GM12873 (cell line): Measurements from ENCODE around the gene MORF4L1.

Source experiments
- CTCF ChIP-seq: IDR thresholded peaks from 2 replicates; pipeline ENCODE4 v1.5.1; 2012; ENCODE audit warnings: low read depth, mild to moderate bottlenecking, moderate library complexity, low read length, control low read depth; ENCODE audit not compliant: insufficient read depth; ENCODE audit errors: missing control alignments

The MORF4L1 gene

GRCh38 chr15:78837543-78837942 is 35.1 kb upstream of the MORF4L1 start:
- no peak for TF ChIP-seq CTCF

- TF ChIP-seq CTCF, result no peak
Measured at GRCh38 chr15:78838489-78838888, 34.2 kb upstream of the MORF4L1 start.

GRCh38 chr15:78840661-78841375 is 31.9 kb upstream of the MORF4L1 start:
- TF ChIP-seq CTCF, result no peak

- no peak for TF ChIP-seq CTCF
Measured at GRCh38 chr15:78841376-78841706, 31.3 kb upstream of the MORF4L1 start.

GRCh38 chr15:78841891-78842290 is 30.8 kb upstream of the MORF4L1 start:
- TF ChIP-seq CTCF, result no peak

GRCh38 chr15:78842519-78842918 is 30.2 kb upstream of the MORF4L1 start:
- TF ChIP-seq CTCF, result no peak

GRCh38 chr15:78850352-78850751 is 22.3 kb upstream of the MORF4L1 start:
- no peak for TF ChIP-seq CTCF
